ENCODE measurements around the gene NOVA2. TPM values are rescaled to one million over a fixed set of nuclear protein-coding genes. Genes with fewer than 3 reads are reported as not detected.
"Not testable (repeated sequence)": the region's sequence is repeated elsewhere in the genome, so short reads cannot be mapped to it uniquely, and the experiment has no call there.

The NOVA2 gene
- total RNA-seq, 1 experiment from 2014 or later, result 0.10 TPM

- DNase-seq (ENCODE audit: low read depth), result not testable (repeated sequence)
These were observed 77.6 kb downstream of the NOVA2 start for GRCh38 chr19:45895983-45896599.

GRCh38 chr19:45895519-45895972, 78.1 kb downstream of the NOVA2 start:
- no peak for DNase-seq (ENCODE audit: low read depth)

GRCh38 chr19:45890877-45891276, 82.8 kb downstream of the NOVA2 start:
- no peak for DNase-seq (ENCODE audit: low read depth)

GRCh38 chr19:45889210-45889885, 84.3 kb downstream of the NOVA2 start:
- no peak for DNase-seq (ENCODE audit: low read depth)

GRCh38 chr19:45887200-45887710, 86.4 kb downstream of the NOVA2 start:
- no peak for DNase-seq (ENCODE audit: low read depth)

- peak; percentile 94 for DNase-seq (ENCODE audit: low read depth)
These were observed 87.1 kb downstream of the NOVA2 start for GRCh38 chr19:45886427-45887199.

GRCh38 chr19:45885556-45886426, 87.9 kb downstream of the NOVA2 start, which contains the start of gene IRF2BP1:
Gene IRF2BP1 (minus strand): TSS chr19:45886141. CDS start chr19:45885774, 367 bp downstream.
- peak; percentile 92 for DNase-seq (ENCODE audit: low read depth)

- no peak for DNase-seq (ENCODE audit: low read depth)
These were observed 88.7 kb downstream of the NOVA2 start for GRCh38 chr19:45884682-45885555.

- DNase-seq (ENCODE audit: low read depth), result no peak
These were observed 89.6 kb downstream of the NOVA2 start for GRCh38 chr19:45883881-45884681.

Other genes starting within 250 kb of the NOVA2 start
- 4.4 and 6.9 TPM in 2 replicates for gene FBXO46, start 243.0 kb downstream of the NOVA2 start, total RNA-seq (2014; rRNA removed; shearing (Covaris generic))
- 0.25 TPM in 1 of 2 replicates, not detected in the other for gene MEIOSIN, start 240.4 kb downstream of the NOVA2 start, total RNA-seq (2014; rRNA removed; shearing (Covaris generic))
- 8.7 and 14.8 TPM in 2 replicates for gene SIX5, start 204.6 kb downstream of the NOVA2 start, total RNA-seq (2014; rRNA removed; shearing (Covaris generic))
- gene DMPK, start 191.4 kb downstream of the NOVA2 start, total RNA-seq (2014; rRNA removed; shearing (Covaris generic)), result 22.7 and 40.4 TPM in 2 replicates
- gene DMWD, start 181.0 kb downstream of the NOVA2 start, total RNA-seq (2014; rRNA removed; shearing (Covaris generic)), result 16.0 and 38.2 TPM in 2 replicates
- not detected in 2 replicates for gene RSPH6A, start 158.6 kb downstream of the NOVA2 start, total RNA-seq (2014; rRNA removed; shearing (Covaris generic))
- 35.9 and 36.5 TPM in 2 replicates for gene SYMPK, start 110.7 kb downstream of the NOVA2 start, total RNA-seq (2014; rRNA removed; shearing (Covaris generic))
- 0.27 TPM in 1 of 2 replicates, not detected in the other for gene FOXA3, start 109.5 kb downstream of the NOVA2 start, total RNA-seq (2014; rRNA removed; shearing (Covaris generic))
- gene IRF2BP1, start 87.7 kb downstream of the NOVA2 start, total RNA-seq (2014; rRNA removed; shearing (Covaris generic)), result 10.7 and 29.4 TPM in 2 replicates
- 1.0 and 4.7 TPM in 2 replicates for gene MYPOP, start 71.3 kb downstream of the NOVA2 start, total RNA-seq (2014; rRNA removed; shearing (Covaris generic))
- gene NANOS2, start 59.1 kb downstream of the NOVA2 start, total RNA-seq (2014; rRNA removed; shearing (Covaris generic)), result not detected in 2 replicates
- 4.0 and 7.8 TPM in 2 replicates for gene CCDC61, start 21.6 kb upstream of the NOVA2 start, total RNA-seq (2014; rRNA removed; shearing (Covaris generic))
- gene PGLYRP1, start 49.2 kb upstream of the NOVA2 start, total RNA-seq (2014; rRNA removed; shearing (Covaris generic)), result not detected in 2 replicates
- gene IGFL4, start 67.1 kb upstream of the NOVA2 start, total RNA-seq (2014; rRNA removed; shearing (Covaris generic)), result not detected in 2 replicates
- not detected in 2 replicates for gene IGFL3, start 150.8 kb upstream of the NOVA2 start, total RNA-seq (2014; rRNA removed; shearing (Covaris generic))
- gene IGFL2, start 174.4 kb upstream of the NOVA2 start, total RNA-seq (2014; rRNA removed; shearing (Covaris generic)), result not detected in 2 replicates